Sigmoid colon (tissue), 7 donors: ENCODE measurements around the gene ANKZF1. TPM values are rescaled to one million over a fixed set of nuclear protein-coding genes. Genes with fewer than 3 reads are reported as not detected.
"Not testable (repeated sequence)": the region's sequence is repeated elsewhere in the genome, so short reads cannot be mapped to it uniquely, and the experiment has no call there.

ENCODE experiments used
- DNase-seq: peaks from one replicate; pipeline ENCODE4 v3.0.0-alpha.2; 2019
- H3K27ac ChIP-seq, 4 donors: fragments of 200-600 bp; sonication (generic); one replicate each; pipeline ENCODE4 v1.5.1; 2016 to 2019; ENCODE audit warnings: mild to moderate bottlenecking in 1 of 4
- H3K27me3 ChIP-seq, 3 donors: fragments of 200-600 bp; sonication (generic); one replicate each; pipeline ENCODE4 v1.5.1; 2019; ENCODE audit warnings: mild to moderate bottlenecking in 1 of 3
- H3K36me3 ChIP-seq, 4 donors: fragments of 200-600 bp; sonication (generic); one replicate each; pipeline ENCODE4 v1.5.1; 2016 to 2019
- H3K4me1 ChIP-seq, 4 donors: fragments of 200-600 bp; sonication (generic); one replicate each; pipeline ENCODE4 v1.5.1; 2017 to 2019
- H3K4me3 ChIP-seq, 4 donors: fragments of 200-600 bp; sonication (generic); one replicate each; pipeline ENCODE4 v1.5.1; 2017 to 2019; ENCODE audit warnings: mild to moderate bottlenecking in 2 of 4, moderate library complexity in 1 of 4
- H3K9me3 ChIP-seq, 4 donors: fragments of 200-600 bp in 3 of 4; sonication (generic) in 3 of 4; one replicate each; pipeline versions ENCODE4 v1.5.1 to v1.6.1; 2013 to 2019
- CTCF ChIP-seq, 4 experiments: fragments of 450-650 bp in 3 of 4; fragments of 200-600 bp in 1 of 4; IDR thresholded peaks; one replicate each; pipeline ENCODE4 v1.5.1; 2016 to 2019; ENCODE audit warnings: antibody characterized with exemption in 4 of 4, mild to moderate bottlenecking in 3 of 4, moderate library complexity in 2 of 4
- EP300 ChIP-seq, 4 donors: sonication (generic); formaldehyde crosslinking; IDR thresholded peaks; one replicate each; pipeline ENCODE4 v1.6.1; 2017; ENCODE audit warnings: antibody characterized with exemption in 4 of 4
- POLR2A ChIP-seq, 2 donors: fragments of 450-650 bp; IDR thresholded peaks; one replicate each; pipeline ENCODE4 v1.6.1; 2016; ENCODE audit warnings: antibody characterized with exemption in 2 of 2, mild to moderate bottlenecking in 2 of 2, moderate library complexity in 2 of 2
- POLR2AphosphoS5 ChIP-seq, 4 donors: sonication (generic); formaldehyde crosslinking; IDR thresholded peaks; one replicate each; pipeline ENCODE4 v1.6.1; 2017; ENCODE audit warnings: antibody characterized with exemption in 4 of 4
- WGBS, 2 donors: extraction: QIAGEN DNeasy Blood & Tissue Kit; methylation state at CpG; one replicate each; pipeline ENCODE4 v1.1.7; 2013; 5-methylcytosine and 5-hydroxymethylcytosine counted together
- intact Hi-C: fragments of 100-400 bp; cut with DNase I; formaldehyde crosslinking; loops from one replicate; pipeline ENCODE4 v1.15.1; 2023
- polyA plus RNA-seq, 3 donors: library from polyadenylated mRNA; stranded (reverse); fragments of 200-250 nt; gene quantifications; one replicate each; pipeline ENCODE4 v1.2.3, GENCODE V29; 2013
- total RNA-seq, 4 donors: library from RNA; depleted of rRNA; stranded (reverse); fragments of >200 nt; gene quantifications; one replicate each; pipeline ENCODE4 v1.1.0, GENCODE V29; 2016
- donor health status: healthy with polysubstance abuse.
- donor health status: Bipolar disorder and iron deficiency.
- donor health status: healthy.

The ANKZF1 gene
- total and polyA plus RNA-seq, 7 donors = 9.0 to 52.6 (median 36.9) TPM

- peak within 1 kb of the TSS; percentile 56 to 74 (median 60) for H3K4me3 ChIP-seq
- TF ChIP-seq POLR2AphosphoS5 (IDR thresholded peaks at IDR 0.05) (peak in 1 of 4 donors; percentile 4), EP300 (IDR thresholded peaks at IDR 0.05) (no peak)
- no peaks in the 10 kb centered on the region for H3K27me3 ChIP-seq
- H3K27ac ChIP-seq = peak within 1 kb of the TSS; percentile 79 to 87 (median 84)
- peaks cover 0 to 24% (median 4%) of the 10 kb centered on the region in 4 donors for H3K36me3 ChIP-seq
- peaks cover 0 to 60% (median 52%) of the 10 kb centered on the region in 4 donors for H3K4me1 ChIP-seq
- peak; percentile 78 for DNase-seq
- H3K9me3 ChIP-seq = no peaks in the 10 kb centered on the region
- intact Hi-C loops = loop anchor here (2.0 to 5.0 kb wide), 3 partner anchors 26 to 76 kb away; partner anchors contain the start of genes ABCB6, CNPPD1 and DNAJB2
- WGBS, 2 donors = 1% methylated on average over 49 of the region's 49 CpGs
These were observed 23.5 kb downstream of the ANKZF1 start, which contains the start of gene TUBA4B for GRCh38 chr2:219252900-219253752. Gene TUBA4B, plus strand, starts transcription at chr2:219253243. Its CDS starts 165 bp downstream, at chr2:219253408.

DNA sequence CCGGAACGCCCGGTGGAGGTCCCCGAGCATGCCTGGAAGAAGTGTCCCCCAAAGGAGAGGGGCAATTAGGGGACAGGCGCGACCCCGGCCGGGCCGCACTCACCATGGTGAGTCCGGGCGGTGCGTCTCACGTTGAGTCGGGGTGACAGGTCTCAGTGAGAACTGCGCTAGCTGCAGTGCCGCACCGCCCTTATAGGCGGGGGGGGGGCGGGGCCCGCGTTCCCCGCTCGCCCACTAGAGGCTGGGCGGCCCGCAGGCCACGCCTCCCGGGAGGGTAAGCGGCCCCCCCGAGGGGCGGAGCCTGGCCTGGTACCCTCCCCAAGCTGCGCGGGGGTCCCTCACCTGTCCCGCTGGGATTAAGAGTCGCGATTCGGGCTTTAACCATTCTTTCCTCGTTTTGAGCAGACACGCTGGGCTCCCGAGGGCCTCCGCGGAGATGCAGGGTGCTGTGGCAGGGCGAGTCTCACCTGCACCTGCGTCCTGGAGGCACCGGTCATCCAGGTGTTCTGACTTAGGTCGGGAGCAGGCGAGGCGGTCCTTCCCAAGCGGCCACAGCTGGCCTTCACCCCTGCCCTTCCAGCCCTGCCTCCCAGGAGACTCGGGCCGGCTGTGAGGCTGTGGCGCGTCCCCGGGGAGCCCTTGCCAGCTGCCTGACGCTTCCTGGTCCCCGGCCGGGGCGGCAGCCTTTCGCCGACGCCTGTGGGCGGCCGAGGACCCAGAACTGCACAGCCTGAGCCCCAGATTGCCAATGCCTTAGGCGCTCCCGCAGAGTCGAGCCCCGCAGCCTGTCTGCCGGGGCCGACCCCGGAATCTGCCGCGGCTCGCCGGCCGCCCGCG is 24.4 kb downstream of the ANKZF1 start, which contains the start of gene TUBA4A:
TUBA4A (minus strand) TSS at position 166 of the 837 bp plus-strand sequence; CDS start at position 106, 60 bp downstream.
- H3K9me3 ChIP-seq = no peaks in the 10 kb centered on the region
- peaks cover 0 to 52% (median 45%) of the 10 kb centered on the region in 4 donors for H3K4me1 ChIP-seq
- peaks cover 0 to 16% (median 0%) of the 10 kb centered on the region in 4 donors for H3K36me3 ChIP-seq
- TF ChIP-seq POLR2A (IDR thresholded peaks at IDR 0.05) (peak; percentile 87 to 96), CTCF (IDR thresholded peaks at IDR 0.05) (peak in 1 of 4 experiments; percentile 28), EP300 (IDR thresholded peaks at IDR 0.05) (no peak), POLR2AphosphoS5 (IDR thresholded peaks at IDR 0.05) (peak; percentile 96 to 99 (median 98))
- peak within 1 kb of the TSS; percentile 56 to 74 (median 60) for H3K4me3 ChIP-seq
- H3K27me3 ChIP-seq = no peaks in the 10 kb centered on the region
- WGBS, 2 donors = 0% methylated on average over 76 of the region's 76 CpGs
- H3K27ac ChIP-seq = peak within 1 kb of the TSS; percentile 79 to 87 (median 84)
- intact Hi-C loops = loop anchor here (2.0 to 5.0 kb wide), 4 partner anchors 25 to 77 kb away; partner anchors contain the start of genes ABCB6, CNPPD1 and DNAJB2
- peak; percentile 94 for DNase-seq

GRCh38 chr2:219254590-219255201 is 25.1 kb downstream of the ANKZF1 start:
- TF ChIP-seq CTCF (IDR thresholded peaks at IDR 0.05) (no peak), POLR2A (IDR thresholded peaks at IDR 0.05) (no peak), POLR2AphosphoS5 (IDR thresholded peaks at IDR 0.05) (no peak), EP300 (IDR thresholded peaks at IDR 0.05) (no peak)
- intact Hi-C loops = loop anchor here (2.0 to 5.0 kb wide), 2 partner anchors 37 to 40 kb away; partner anchors contain the start of gene ABCB6
- Histone ChIP-seq H3K36me3 (peaks cover 0 to 16% (median 0%) of the 10 kb centered on the region in 4 donors), H3K27me3 (no peaks in the 10 kb centered on the region), H3K4me1 (peaks cover 0 to 45% (median 37%) of the 10 kb centered on the region in 4 donors), H3K4me3 (peak overlapping the region; percentile 56 to 74 (median 60)), H3K27ac (peak overlapping the region; percentile 79 to 87 (median 84)), H3K9me3 (no peaks in the 10 kb centered on the region)
- DNase-seq = no peak
- 13 to 25% methylated on average over 12 of the region's 12 CpGs for WGBS, 2 donors

DNA sequence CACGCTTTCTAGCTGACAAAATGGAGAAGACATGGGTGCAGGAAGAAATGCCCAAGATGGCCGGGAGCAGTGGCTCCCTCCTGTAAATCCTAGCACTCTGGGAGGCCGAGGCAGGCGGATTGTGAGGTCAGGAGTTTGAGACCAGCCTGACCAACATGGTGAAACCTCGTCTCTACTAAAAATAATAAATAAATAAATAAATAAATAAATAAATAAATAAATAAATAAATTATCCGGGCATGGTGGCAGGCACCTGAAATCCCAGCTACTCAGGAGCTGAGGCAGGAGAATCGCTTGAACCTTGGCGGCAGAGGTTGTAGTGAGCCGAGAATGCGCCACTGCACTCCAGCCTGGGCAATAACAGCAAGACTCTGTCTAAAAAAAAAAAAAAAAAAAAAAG is 29.3 kb downstream of the ANKZF1 start:
- H3K4me1 ChIP-seq = peaks cover 0 to 10% (median 7%) of the 10 kb centered on the region in 4 donors
- intact Hi-C loops, H3K9me3 ChIP-seq, DNase-seq, H3K36me3 ChIP-seq, H3K27me3 ChIP-seq, H3K27ac ChIP-seq, H3K4me3 ChIP-seq: not testable (repeated sequence)
- 83 to 93% methylated on average over 10 of the region's 10 CpGs for WGBS, 2 donors
